ENCODE results near the gene EID2. TPM values are rescaled to one million over a fixed set of nuclear protein-coding genes. Genes with fewer than 3 reads are reported as not detected.

Gene EID2
- total and polyA plus RNA-seq, 10 of the 15 experiments (the other 5 are each of a cell fraction or from before 2014, with no cell fraction given): 1.6 to 11.4 (median 7.0) TPM

GRCh38 chr19:39546599-39546998, 6.6 kb upstream of the EID2 start:
- no peaks in the 10 kb centered on the region for H3K79me2 ChIP-seq (ENCODE audit: control insufficient read depth, insufficient read depth, low read length)
- FAIRE-seq (no peak), DNase-seq (ENCODE audit: low read depth, low spot score) (no peak), ATAC-seq (no peak)
- no peak overlapping the region for H2AFZ ChIP-seq (ENCODE audit: control insufficient read depth, low read depth, low read length)
- no peaks in the 10 kb centered on the region for H4K20me1 ChIP-seq (ENCODE audit: control insufficient read depth, insufficient read depth)
- peaks cover 1% of the 10 kb centered on the region for H3K4me1 ChIP-seq (ENCODE audit: control insufficient read depth, insufficient read depth, low read length)
- no peaks in the 10 kb centered on the region; a peak in 1 of 4 replicates for H3K27me3 ChIP-seq (replicated peaks in 1 of 2; ENCODE audit: control insufficient read depth in 2 of 2, insufficient read depth in 2 of 2, low read length in 1 of 2)
- no peak overlapping the region for H3K4me3 ChIP-seq
- SMC1A ChIA-PET (ENCODE audit: uncharacterized antibody, unreplicated experiment): interaction anchor here (1.0 to 3.0 kb wide), 4 partner anchors 22 to 129 kb away, joined by 3 to 20 read pairs (median 4); no protein-coding TSS in a partner anchor
- H3K36me3 ChIP-seq (ENCODE audit: control insufficient read depth in 2 of 2, insufficient read depth in 2 of 2, low read length in 1 of 2): no peaks in the 10 kb centered on the region
- intact Hi-C loops (cut with micrococcal nuclease; ENCODE audit: unreplicated experiment) (no loop called here), in situ Hi-C loops (cut with MboI) (loop anchor here (5.0 kb wide), 1 partner anchor 296 kb away; no protein-coding TSS in a partner anchor)
- POLR2A ChIA-PET: interaction anchor here (0.6 to 1.1 kb wide), 2 partner anchors 97 to 126 kb away, joined by 3 to 4 read pairs; no protein-coding TSS in a partner anchor
- WGBS (ENCODE audit: insufficient coverage, insufficient replicate concordance, low lambda C conversion rate, missing lambda C conversion rate): 33% methylated on average over 8 of the region's 8 CpGs
- CTCF ChIA-PET: interaction anchor here (1.1 to 15.0 kb wide), 4 partner anchors 9 to 128 kb away, joined by 3 to 248 read pairs (median 6); partner anchors contain the start of gene EID2B
- H3K9ac ChIP-seq (ENCODE audit: control insufficient read depth, insufficient read depth, low read length): no peak overlapping the region
- H3K4me2 ChIP-seq (ENCODE audit: control insufficient read depth, insufficient read depth): no peak overlapping the region
- RAD21 ChIA-PET (ENCODE audit: unreplicated experiment): interaction anchor here (0.9 to 1.5 kb wide), 2 partner anchors 107 to 125 kb away, joined by 3 read pairs; no protein-coding TSS in a partner anchor
- no peak overlapping the region for H3K27ac ChIP-seq (ENCODE audit: control insufficient read depth, insufficient read depth)
- no peaks in the 10 kb centered on the region for H3K9me3 ChIP-seq (replicated peaks; ENCODE audit: control insufficient read depth, insufficient read depth, low read length)
- no TSS peak for BruUV-seq (replicated peaks)
- TF ChIP-seq SMAD1 (IDR thresholded peaks at IDR 0.05; ENCODE audit: low read depth, partially characterized antibody) (no peak), CHD4 (IDR thresholded peaks at IDR 0.05) (no peak), JUNB (IDR thresholded peaks at IDR 0.05) (no peak), RELB (IDR thresholded peaks at IDR 0.05; ENCODE audit: low read depth) (no peak), ZNF592 (IDR thresholded peaks at IDR 0.05) (no peak), MEF2A (IDR thresholded peaks at IDR 0.05; ENCODE audit: insufficient read depth, low read depth, low read length) (no peak), USF2 (IDR thresholded peaks at IDR 0.05; ENCODE audit: borderline replicate concordance, low read depth, low read length) (no peak), CBX5 (IDR thresholded peaks at IDR 0.05; ENCODE audit: low read depth) (no peak), USF1 (IDR thresholded peaks at IDR 0.05; ENCODE audit: borderline replicate concordance, extremely low read length, insufficient read depth, low read depth, low read length) (no peak), SPI1 (IDR thresholded peaks at IDR 0.05; ENCODE audit: borderline replicate concordance, insufficient read depth, low read depth, low read length) (no peak), FOXK2 (IDR thresholded peaks at IDR 0.05) (no peak), MLLT1 (IDR thresholded peaks at IDR 0.05) (no peak), MYC (IDR thresholded peaks at IDR 0.05; ENCODE audit: insufficient read depth, insufficient read length, insufficient replicate concordance, low read length, severe bottlenecking) (no peak), KAT2A (conservative IDR thresholded peaks at IDR 0.05; ENCODE audit: control insufficient read depth, low read depth, low read length) (no peak)

Data from GM12878 (cell line).